Measurements from ENCODE around the gene BACH2.
A peak's percentile ranks its signal among the peaks of the same experiment; 100 is the strongest.

BACH2 gene

GRCh38 chr6:90158936-90159335 lies 137.7 kb downstream of the BACH2 start:
- Mint-ChIP-seq H3K4me3 (no peak overlapping the region), H3K27me3 (ENCODE audit: low read depth, poor library complexity) (peaks cover 3% of the 10 kb centered on the region), H3K4me1 (peaks cover 41% of the 10 kb centered on the region), H3K27ac (peak overlapping the region; percentile 52), H3K36me3 (ENCODE audit: low read depth) (no peaks in the 10 kb centered on the region), H3K9me3 (peaks cover 4% of the 10 kb centered on the region)
- no peak for DNase-seq
- no peak for TF ChIP-seq CTCF (IDR thresholded peaks at IDR 0.05)

GRCh38 chr6:90157441-90157840 lies 139.2 kb downstream of the BACH2 start:
- Mint-ChIP-seq H3K36me3 (ENCODE audit: low read depth) (no peaks in the 10 kb centered on the region), H3K4me1 (peaks cover 42% of the 10 kb centered on the region), H3K4me3 (no peak overlapping the region), H3K27ac (no peak overlapping the region), H3K9me3 (no peaks in the 10 kb centered on the region), H3K27me3 (ENCODE audit: low read depth, poor library complexity) (peaks cover 3% of the 10 kb centered on the region)
- no peak for TF ChIP-seq CTCF (IDR thresholded peaks at IDR 0.05)
- DNase-seq: no peak

GRCh38 chr6:90156861-90157260 lies 139.8 kb downstream of the BACH2 start:
- no peak overlapping the region for H3K4me3 Mint-ChIP-seq
- peaks cover 42% of the 10 kb centered on the region for H3K4me1 Mint-ChIP-seq
- no peaks in the 10 kb centered on the region for H3K36me3 Mint-ChIP-seq (ENCODE audit: low read depth)
- peaks cover 3% of the 10 kb centered on the region for H3K27me3 Mint-ChIP-seq (ENCODE audit: low read depth, poor library complexity)
- H3K9me3 Mint-ChIP-seq: no peaks in the 10 kb centered on the region
- H3K27ac Mint-ChIP-seq: no peak overlapping the region
- DNase-seq: no peak
- no peak for TF ChIP-seq CTCF (IDR thresholded peaks at IDR 0.05)

GRCh38 chr6:90154755-90155470 lies 141.7 kb downstream of the BACH2 start:
- Mint-ChIP-seq H3K4me3 (no peak overlapping the region), H3K4me1 (peaks cover 42% of the 10 kb centered on the region), H3K9me3 (peaks cover 5% of the 10 kb centered on the region), H3K36me3 (ENCODE audit: low read depth) (peaks cover 6% of the 10 kb centered on the region), H3K27ac (peak overlapping the region; percentile 95), H3K27me3 (ENCODE audit: low read depth, poor library complexity) (peaks cover 3% of the 10 kb centered on the region)
- no peak for TF ChIP-seq CTCF (IDR thresholded peaks at IDR 0.05)
- no peak for DNase-seq

GRCh38 chr6:90151576-90152422 lies 144.8 kb downstream of the BACH2 start:
- peaks cover 6% of the 10 kb centered on the region for H3K36me3 Mint-ChIP-seq (ENCODE audit: low read depth)
- H3K4me3 Mint-ChIP-seq: no peak overlapping the region
- TF ChIP-seq CTCF (IDR thresholded peaks at IDR 0.05): no peak
- H3K4me1 Mint-ChIP-seq: peaks cover 20% of the 10 kb centered on the region
- DNase-seq: no peak
- H3K27ac Mint-ChIP-seq: no peak overlapping the region
- H3K9me3 Mint-ChIP-seq: peaks cover 5% of the 10 kb centered on the region
- peaks cover 3% of the 10 kb centered on the region for H3K27me3 Mint-ChIP-seq (ENCODE audit: low read depth, poor library complexity)

All from nephron progenitor cell (in vitro differentiated cells).